HepG2 (cell line): Measurements from ENCODE around the gene PTPRD. TPM values are rescaled to one million over a fixed set of nuclear protein-coding genes. Genes with fewer than 3 reads are reported as not detected.

Source experiments
- ATAD3A ChIP-seq: sonication (generic); formaldehyde crosslinking; IDR thresholded peaks from 2 replicates; pipeline ENCODE4 v1.4.0; 2020; ENCODE audit warnings: missing genetic modification reagents
- GABPA ChIP-seq, 2 experiments: IDR thresholded peaks; 2 replicates each; pipeline ENCODE4 v1.6.1; 2011 to 2016; ENCODE audit warnings: low read depth in 2 of 2, low read length in 1 of 2, missing biosample characterization in 1 of 2, missing genetic modification characterization in 1 of 2
- IRF2 ChIP-seq: IDR thresholded peaks from 2 replicates; pipeline ENCODE4 v1.6.1; 2018; ENCODE audit warnings: missing genetic modification reagents, missing compliant biosample characterization
- MLX ChIP-seq: IDR thresholded peaks from 2 replicates; pipeline ENCODE4 v1.6.1; 2016
- NFAT5 ChIP-seq: sonication (generic); formaldehyde crosslinking; IDR thresholded peaks from 2 replicates; pipeline ENCODE4 v1.4.0; 2020; ENCODE audit warnings: missing genetic modification reagents
- POGZ ChIP-seq: sonication (generic); formaldehyde crosslinking; IDR thresholded peaks from 2 replicates; pipeline ENCODE4 v1.4.0; 2020; ENCODE audit warnings: mild to moderate bottlenecking, missing genetic modification reagents
- SP2 ChIP-seq: sonication (generic); formaldehyde crosslinking; IDR thresholded peaks from 2 replicates; pipeline ENCODE4 v1.5.1; 2020; ENCODE audit warnings: mild to moderate bottlenecking, missing genetic modification reagents
- ZFP91 ChIP-seq: sonication (generic); formaldehyde crosslinking; IDR thresholded peaks from 2 replicates; pipeline ENCODE4 v1.9.0; 2022; ENCODE audit warnings: missing genetic modification reagents, mild to moderate bottlenecking, borderline replicate concordance
- ZMYM2 ChIP-seq: sonication (generic); formaldehyde crosslinking; IDR thresholded peaks from 2 replicates; pipeline ENCODE4 v1.8.0; 2022; ENCODE audit warnings: mild to moderate bottlenecking, missing genetic modification reagents
- ZMYM4 ChIP-seq: sonication (generic); formaldehyde crosslinking; IDR thresholded peaks from 2 replicates; pipeline ENCODE4 v1.8.1; 2023; ENCODE audit warnings: mild to moderate bottlenecking, missing genetic modification reagents
- ZNF205 ChIP-seq: IDR thresholded peaks from 2 replicates; pipeline ENCODE4 v1.6.1; 2018; ENCODE audit warnings: missing biosample characterization, missing genetic modification reagents
- ZNF292 ChIP-seq: sonication (generic); formaldehyde crosslinking; IDR thresholded peaks from 2 replicates; pipeline ENCODE4 v1.8.1; 2022; ENCODE audit warnings: mild to moderate bottlenecking, low read depth, missing genetic modification reagents, borderline replicate concordance
- ZNF703 ChIP-seq: sonication (generic); formaldehyde crosslinking; IDR thresholded peaks from 2 replicates; pipeline ENCODE4 v1.5.1; 2020; ENCODE audit warnings: missing genetic modification reagents, mild to moderate bottlenecking, moderate library complexity, borderline replicate concordance
- ZNF724P ChIP-seq: sonication (generic); formaldehyde crosslinking; IDR thresholded peaks from 2 replicates; pipeline ENCODE4 v1.8.0; 2022; ENCODE audit warnings: missing genetic modification reagents, borderline replicate concordance
- ZSCAN21 ChIP-seq: sonication (generic); formaldehyde crosslinking; IDR thresholded peaks from 2 replicates; pipeline ENCODE4 v1.8.0; 2022; ENCODE audit warnings: mild to moderate bottlenecking, missing genetic modification reagents, moderate library complexity, borderline replicate concordance
- ZSCAN22 ChIP-seq: sonication (generic); formaldehyde crosslinking; IDR thresholded peaks from 2 replicates; pipeline ENCODE4 v1.4.0; 2020; ENCODE audit warnings: mild to moderate bottlenecking, missing genetic modification reagents
- polyA plus RNA-seq, 8 experiments: library from polyadenylated mRNA; depleted of rRNA in 3 of 8; stranded (reverse) in 7 of 8; unstranded in 1 of 8; fragments of >200 nt; fragmentation: Illumina TruSeq in 4 of 8; extraction: Trizol in 4 of 8; gene quantifications; 2 replicates each; pipeline versions ENCODE4 v1.2.1 to v1.2.3, GENCODE V29; 2011 to 2016; ENCODE audit warnings: low read depth in 4 of 8, missing spikeins in 1 of 8, mixed read lengths in 1 of 8; ENCODE audit not compliant: insufficient read depth in 1 of 8
- total RNA-seq, 5 experiments: library from RNA; depleted of rRNA; stranded (reverse); fragments of >200 nt; fragmentation: Illumina TruSeq; extraction: Trizol; gene quantifications; 2 replicates each; pipeline ENCODE4 v1.2.3, GENCODE V29; 2016; ENCODE audit warnings: low read depth in 1 of 5
- TF ChIP-seq, protein P1 (sequence below): sonication (generic); formaldehyde crosslinking; IDR thresholded peaks from 2 replicates; pipeline ENCODE4 v1.5.0; 2020; ENCODE audit warnings: missing genetic modification reagents
- TF ChIP-seq, protein P2 (sequence below): sonication (generic); formaldehyde crosslinking; IDR thresholded peaks from 2 replicates; pipeline ENCODE4 v1.4.0; 2020; ENCODE audit warnings: mild to moderate bottlenecking, missing genetic modification reagents

PTPRD gene
- total and polyA plus RNA-seq, 2 of the 13 experiments (the other 11 are each of a cell fraction or from before 2014, with no cell fraction given) = 0.05 TPM; not detected in 1

DNA sequence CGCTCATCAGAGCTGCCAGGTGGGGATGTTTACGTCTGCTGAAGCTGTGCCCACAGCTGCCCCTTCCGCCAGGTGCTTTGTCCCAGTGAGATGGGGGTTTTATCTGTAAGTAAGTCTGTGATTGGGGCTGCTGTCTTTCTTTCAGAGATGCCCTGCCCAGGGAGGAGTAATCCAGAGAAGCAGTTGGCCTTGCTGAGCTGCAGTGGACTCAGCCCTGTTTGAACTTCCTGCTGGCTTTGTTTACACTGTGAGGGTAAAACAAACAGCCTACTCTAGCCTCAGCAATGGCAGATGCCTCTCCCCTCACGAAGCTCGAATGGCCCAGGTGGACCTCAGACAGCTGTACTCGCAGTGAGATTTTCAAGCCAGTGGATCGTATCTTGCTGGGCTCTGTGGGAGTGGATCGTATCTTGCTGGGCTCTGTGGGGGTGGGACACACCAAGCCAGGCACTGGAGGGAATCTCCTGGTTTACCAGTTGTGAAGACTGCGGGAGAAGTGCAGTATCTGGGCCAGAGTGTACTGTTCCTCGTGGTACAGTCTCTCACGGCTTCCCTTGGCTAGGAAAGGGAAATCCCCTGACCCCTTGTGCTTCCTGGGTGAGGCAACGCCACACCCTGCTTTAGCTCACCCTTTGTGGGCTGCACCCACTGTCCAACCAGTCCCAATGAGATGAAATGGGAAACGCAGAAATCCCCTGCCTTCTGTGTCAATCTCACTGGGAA is 2283.1 kb downstream of the PTPRD start (continued):
- TF ChIP-seq ZFP91 (CRISPR knock-in tag) (no peak), ZMYM2 (CRISPR knock-in tag) (0 out of 2 replicates have a peak, but pooled peaks have one; percentile 30), ZNF724P (CRISPR knock-in tag) (no peak), MLX (CRISPR knock-in tag) (no peak), ZNF703 (no peak), IRF2 (CRISPR knock-in tag) (no peak), ZMYM4 (peak; percentile 48; the same call in 1 of the 2 replicates), GABPA (IDR thresholded peaks at IDR 0.05; ENCODE audit: low read depth, low read length) (no peak; the same call in 1 of the 2 replicates), GABPA (CRISPR knock-in tag; IDR thresholded peaks at IDR 0.05; ENCODE audit: low read depth) (peak; percentile 70), ZSCAN22 (CRISPR knock-in tag) (no peak), ATAD3A (CRISPR knock-in tag) (no peak), ZSCAN21 (CRISPR knock-in tag) (no peak), ZNF292 (CRISPR knock-in tag) (peak; percentile 51; the same call in 1 of the 2 replicates), POGZ (CRISPR knock-in tag) (peak; percentile 47; the same call in 1 of the 2 replicates), SP2 (CRISPR knock-in tag) (peak; percentile 40; the same call in 1 of the 2 replicates), ZNF205 (CRISPR knock-in tag) (no peak), NFAT5 (CRISPR knock-in tag) (no peak)
- TF ChIP-seq, protein P1, sequence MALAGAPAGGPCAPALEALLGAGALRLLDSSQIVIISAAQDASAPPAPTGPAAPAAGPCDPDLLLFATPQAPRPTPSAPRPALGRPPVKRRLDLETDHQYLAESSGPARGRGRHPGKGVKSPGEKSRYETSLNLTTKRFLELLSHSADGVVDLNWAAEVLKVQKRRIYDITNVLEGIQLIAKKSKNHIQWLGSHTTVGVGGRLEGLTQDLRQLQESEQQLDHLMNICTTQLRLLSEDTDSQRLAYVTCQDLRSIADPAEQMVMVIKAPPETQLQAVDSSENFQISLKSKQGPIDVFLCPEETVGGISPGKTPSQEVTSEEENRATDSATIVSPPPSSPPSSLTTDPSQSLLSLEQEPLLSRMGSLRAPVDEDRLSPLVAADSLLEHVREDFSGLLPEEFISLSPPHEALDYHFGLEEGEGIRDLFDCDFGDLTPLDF (CRISPR knock-in tag) = no peak
- TF ChIP-seq, protein P2, sequence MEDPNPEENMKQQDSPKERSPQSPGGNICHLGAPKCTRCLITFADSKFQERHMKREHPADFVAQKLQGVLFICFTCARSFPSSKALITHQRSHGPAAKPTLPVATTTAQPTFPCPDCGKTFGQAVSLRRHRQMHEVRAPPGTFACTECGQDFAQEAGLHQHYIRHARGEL = no peak
